HG02678 (cell line): ENCODE data around the gene TGM2.
"Not testable (repeated sequence)": the region's sequence is repeated elsewhere in the genome, so short reads cannot be mapped to it uniquely, and the experiment has no call there.

Source experiments
- ATAC-seq: cut with Tn5 transposase; IDR thresholded peaks from one replicate; pipeline ENCODE4 v1.9.1; 2021; ENCODE audit warnings: mild to moderate bottlenecking, moderate library complexity; ENCODE audit not compliant: unreplicated experiment

TGM2 gene

DNA sequence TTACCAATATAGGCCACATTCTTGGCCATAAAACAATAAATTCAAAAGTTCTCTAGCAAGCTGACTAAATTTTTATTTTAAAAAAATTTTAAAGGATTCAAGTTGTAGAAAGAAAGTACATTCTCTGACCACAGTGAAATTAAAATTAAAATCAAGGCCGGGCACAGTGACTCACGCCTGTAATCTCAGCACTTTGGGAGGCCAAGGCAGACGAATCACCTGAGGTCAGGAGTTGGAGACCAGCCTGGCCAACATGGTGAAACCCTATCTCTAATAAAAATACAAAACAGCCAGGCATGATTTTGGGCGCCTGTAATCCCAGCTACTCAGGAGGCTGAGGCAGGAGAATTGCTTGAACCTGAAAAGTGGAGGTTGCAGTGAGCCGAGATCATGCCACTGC is 62.9 kb downstream of the TGM2 start:
- ATAC-seq, result not testable (repeated sequence)

DNA sequence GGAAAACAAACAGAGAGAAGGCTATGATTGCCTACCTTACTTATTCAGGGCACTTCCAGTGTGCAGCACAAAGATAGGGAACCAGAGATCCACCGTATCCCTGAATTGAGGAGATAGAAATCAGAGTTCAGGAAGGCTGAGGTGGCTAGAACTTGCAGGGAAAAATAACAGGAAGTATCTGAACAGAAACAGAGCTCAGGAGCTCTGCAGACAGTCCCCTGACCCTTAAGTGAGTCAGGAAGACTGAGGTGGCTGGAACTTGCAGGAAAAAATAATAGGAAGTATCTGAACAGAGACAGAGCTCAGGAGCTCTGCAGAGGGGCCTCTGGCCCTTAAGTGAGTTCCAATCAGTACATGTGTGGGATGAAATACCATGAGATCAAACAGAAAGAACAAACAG is 66.1 kb downstream of the TGM2 start:
- ATAC-seq, result no peak

DNA sequence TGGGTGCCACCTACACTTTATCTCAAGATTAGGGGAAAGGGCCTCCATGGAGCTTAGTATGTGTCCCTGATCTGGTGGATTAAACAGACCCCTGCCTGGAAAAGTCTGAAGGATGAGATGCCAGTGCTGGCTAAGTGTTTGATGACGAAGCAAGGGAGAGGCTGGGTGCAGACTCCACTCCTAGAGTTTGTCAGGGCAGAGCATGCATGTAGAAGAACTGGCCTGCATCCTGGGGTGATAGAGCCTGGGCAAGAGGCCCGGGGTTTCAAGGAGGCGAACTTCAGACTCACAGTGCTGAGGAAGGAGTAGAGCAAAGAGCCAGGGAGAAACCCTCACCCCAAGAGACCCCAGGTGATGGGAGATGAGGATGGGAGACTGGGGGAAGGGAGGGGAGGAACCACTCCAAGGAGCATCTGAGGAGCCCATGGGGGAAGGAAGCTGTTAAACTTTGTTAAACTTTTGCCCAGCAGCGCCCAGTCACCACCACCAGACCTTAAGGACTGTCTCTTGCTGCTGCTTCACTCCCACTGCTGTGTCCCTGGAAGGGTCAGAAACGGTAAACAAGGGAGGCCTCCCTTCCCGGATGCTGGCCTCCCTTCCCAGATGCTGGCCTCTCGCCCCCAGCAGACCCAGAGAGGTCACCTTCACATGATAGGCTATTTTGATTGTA is 69.9 kb downstream of the TGM2 start:
- no peak for ATAC-seq

DNA sequence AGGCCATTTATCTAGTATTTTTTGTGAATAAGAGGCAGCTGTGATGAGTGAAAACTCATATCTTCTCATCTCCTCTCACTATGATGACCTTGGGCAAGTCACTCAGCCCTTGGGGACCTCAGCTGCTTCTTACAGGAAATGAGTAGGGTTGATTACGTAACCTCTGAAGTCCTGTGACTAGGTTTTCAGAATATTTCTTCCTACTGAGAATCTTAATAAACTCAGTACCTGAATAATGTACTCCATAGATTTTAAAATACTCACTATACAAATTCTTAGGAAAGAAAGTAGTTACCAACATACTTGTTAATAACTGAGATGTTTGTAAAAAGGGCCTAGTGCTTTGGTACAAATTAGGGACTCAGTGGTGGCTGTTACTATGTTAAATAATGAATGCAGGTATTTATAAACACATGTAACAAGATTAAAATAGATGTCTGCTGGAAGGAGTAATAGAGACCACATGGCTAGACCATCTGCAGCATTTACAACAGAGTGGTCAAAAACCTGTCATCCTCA is 70.6 kb downstream of the TGM2 start:
- peak; percentile 74 for ATAC-seq

DNA sequence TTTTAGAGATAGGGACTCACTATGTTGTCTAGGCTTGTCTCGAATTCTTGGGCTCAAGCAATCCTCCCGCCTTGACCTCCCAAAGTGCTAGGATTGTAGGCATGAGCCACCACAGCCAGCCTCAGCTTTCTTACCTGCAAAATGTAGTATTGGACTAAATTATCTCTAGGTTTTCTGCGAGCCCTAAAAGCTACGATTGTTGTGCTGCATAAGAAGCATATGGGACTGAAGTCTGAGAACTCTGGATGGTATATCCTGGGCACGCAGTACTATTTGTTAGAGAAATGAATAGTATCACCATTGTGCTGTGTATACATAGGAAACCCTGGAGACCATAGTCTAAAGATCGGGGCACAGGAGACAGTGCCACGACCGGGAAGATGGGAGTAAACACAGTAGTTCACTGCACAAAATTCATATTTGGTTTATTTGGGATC is 71.4 kb downstream of the TGM2 start:
- ATAC-seq, result no peak

DNA sequence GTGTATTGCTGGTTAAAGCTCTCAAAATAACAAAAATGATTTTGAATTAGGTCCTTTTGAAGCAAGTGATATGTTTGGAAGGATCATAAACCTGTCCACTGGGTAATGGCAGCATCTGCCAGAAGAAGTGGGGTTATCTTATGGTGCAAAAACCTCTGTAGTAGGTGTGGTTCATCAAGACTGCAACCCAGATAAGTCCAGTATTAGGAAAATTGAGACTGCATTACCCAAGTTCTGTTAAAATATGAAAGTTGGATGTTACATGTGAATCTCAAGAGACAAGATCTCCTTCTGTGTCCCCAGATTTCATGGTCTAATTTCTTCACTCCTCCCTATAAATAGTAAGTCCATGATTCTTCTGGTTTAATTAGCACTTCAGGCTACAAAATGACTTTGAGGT is 72.2 kb downstream of the TGM2 start:
- no peak for ATAC-seq

DNA sequence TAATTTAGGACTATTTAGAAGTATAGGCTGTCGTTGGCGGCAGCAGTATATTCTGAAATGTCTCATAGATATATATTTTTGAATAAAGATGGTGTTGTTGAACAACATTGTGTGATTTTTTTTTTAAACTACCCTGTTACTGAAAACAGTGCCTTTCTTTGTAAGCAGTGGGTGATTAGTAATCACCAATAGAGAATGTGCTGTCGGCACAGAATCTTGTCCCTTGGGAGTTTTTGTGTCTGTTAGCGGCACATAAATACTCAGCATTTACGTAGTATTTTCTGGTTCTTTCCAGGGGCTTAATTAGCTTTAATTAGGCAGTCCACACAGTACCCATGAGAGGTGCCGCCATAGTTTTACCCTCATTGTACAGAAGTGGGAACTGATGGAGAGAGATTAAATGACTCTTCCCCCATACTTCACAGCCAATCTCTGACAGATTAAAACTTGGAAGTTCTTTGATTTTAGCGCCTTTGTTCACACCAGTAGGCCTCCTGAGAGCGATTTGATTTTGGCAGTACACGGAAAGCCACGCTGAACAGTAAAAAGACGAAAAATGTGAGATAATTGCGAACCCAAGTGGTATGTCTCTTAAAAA is 72.7 kb downstream of the TGM2 start:
- no peak for ATAC-seq

DNA sequence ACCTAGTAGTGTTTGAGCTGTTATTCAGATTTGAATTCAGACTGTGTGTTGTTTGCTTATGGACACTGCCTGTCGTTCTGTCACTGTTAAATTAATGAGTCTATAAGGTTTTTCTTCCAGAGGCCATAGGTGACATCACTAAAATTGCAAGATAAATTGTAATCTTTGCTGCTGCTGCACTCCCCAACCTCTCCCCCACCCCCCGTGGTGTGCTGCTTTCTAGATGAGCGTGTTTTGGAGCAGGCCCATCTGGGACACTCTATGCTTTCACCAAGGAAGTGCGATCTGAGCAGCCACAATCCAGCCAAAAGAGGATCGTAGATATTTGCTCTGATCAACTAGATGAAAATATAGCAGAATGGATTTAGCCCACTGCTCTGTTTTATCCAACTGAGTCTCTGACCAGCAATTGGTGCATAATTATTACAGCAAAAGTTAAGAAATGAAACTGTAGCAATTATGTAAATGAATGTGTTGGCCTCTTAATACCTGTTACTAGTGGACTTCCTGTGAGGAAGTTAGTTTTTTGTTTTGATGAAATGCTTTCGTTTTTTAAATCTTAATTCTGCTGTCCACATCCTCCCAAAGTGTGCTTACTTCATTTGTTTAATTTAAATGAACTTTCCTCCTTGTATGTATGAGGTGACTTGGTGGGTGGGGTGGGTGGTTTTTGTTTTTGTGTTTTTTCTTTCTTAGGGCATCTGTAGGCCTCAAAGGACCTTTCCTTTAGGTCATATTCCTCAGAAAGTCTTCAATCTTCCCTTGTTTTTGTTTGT is 73.4 kb downstream of the TGM2 start:
- peak; percentile 48 for ATAC-seq

DNA sequence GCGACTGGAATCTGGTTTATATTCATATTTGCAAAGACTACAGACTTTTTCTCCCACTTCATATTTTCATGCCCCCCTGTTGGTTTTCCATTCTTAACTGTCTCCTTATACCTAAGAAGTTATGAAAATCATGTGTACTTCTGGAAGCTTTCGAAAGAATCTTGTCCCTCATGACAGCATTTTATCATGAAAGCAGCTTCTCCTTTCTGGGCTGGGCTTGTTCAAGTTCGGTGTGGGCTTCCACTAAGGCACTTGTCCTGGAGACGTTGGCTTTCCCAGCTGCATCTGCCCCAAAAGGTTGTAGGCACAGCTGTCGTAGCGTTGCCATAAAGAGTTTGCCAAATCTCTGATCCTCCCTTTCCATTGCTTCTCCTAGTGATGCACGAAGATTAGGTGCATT is 75.0 kb downstream of the TGM2 start:
- no peak for ATAC-seq

DNA sequence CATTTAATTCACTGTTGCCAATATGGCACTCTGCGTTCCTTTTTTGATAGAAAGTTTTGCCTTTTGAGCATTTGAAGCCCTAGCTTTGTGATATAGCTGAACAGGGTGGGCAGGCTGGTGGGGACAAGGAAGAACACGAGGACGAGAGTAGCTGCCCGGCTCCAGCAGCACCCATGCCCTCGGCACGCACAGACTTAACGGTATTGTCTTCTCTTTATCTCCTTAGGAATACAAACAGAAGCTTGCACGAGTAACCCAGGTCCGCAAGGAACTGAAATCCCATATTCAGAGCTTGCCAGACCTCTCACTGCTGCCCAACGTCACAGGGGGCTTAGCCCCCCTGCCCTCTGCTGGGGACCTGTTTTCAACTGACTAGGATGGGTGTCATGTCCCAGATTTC is 75.6 kb downstream of the TGM2 start:
- ATAC-seq, result no peak

DNA sequence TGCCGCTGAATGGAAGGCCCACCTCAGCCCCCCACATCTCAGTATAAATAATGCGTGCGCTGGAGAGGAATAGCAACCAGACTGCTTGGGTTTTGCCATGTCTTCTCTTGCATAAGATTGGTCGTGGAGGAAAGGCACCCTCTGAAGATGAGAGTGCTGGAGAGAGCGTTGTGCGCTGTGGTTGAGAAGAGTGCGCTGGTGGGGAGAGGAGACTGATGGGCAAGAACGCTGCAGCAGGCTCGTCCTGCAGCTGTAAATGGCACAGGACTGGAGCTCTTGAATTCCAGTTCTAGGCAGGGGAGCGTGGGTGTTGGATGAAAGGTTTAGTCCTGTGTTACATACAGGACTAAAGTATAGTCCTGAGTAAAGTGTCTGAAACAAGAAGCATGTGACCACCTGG is 80.0 kb downstream of the TGM2 start:
- ATAC-seq, result no peak

DNA sequence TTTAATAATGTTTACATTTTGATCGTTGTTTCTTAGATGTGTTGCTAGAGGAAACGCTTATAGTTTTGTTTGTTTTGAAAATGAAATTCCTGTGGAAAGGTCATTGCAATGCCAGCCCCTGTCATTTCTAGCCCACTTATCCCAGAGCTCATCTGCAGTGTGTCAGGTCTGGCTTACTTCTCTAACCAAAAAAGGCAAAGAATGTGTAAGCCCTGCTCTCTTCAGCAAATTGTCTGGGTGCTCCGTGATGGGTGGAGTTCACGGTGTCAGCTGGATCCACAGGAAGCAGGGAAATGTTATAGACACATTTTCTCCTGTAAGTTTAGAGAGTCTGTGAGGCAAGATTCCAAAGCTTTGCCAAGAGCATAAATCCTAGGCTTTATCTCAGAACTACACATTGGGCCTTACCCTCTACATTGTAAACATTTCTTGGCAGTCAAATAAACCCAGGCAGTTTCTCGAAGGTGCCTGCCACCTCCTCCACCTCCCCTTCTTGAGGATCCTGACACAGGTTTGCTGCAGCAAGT is 80.6 kb downstream of the TGM2 start:
- no peak for ATAC-seq

DNA sequence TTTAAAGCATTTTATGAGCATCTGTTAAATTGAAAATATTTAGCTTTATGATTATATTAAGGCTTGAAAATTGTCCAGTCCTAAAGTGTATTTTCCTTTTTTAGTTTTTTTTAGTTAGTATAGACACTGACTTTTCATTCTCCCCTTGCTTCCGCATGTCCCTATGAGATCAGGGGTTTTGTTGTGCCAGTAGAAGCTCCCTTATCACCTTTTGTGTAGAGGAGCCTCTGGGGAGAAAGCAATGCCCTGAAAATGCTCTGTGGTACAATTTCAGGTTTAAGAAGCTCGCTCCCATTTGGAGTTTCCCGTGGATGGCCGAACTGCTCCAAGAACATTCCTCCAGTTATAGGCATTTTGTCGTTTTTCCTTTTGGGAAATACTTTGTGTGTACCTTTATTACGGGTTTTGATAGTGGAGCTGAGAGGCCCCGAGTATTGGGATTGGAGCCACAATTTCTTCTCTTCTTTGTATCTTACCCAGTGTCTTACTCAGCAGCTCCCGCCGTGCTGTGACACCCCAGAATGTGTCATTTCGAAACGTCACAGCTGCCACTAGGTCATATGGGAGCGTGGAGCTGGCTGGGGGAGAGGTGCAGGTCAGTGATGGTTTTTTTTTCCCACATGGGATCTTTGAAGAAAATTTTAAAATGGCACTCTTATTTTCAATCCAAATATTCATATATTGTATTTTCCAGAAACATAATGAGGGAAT is 81.6 kb downstream of the TGM2 start:
- ATAC-seq, result no peak

DNA sequence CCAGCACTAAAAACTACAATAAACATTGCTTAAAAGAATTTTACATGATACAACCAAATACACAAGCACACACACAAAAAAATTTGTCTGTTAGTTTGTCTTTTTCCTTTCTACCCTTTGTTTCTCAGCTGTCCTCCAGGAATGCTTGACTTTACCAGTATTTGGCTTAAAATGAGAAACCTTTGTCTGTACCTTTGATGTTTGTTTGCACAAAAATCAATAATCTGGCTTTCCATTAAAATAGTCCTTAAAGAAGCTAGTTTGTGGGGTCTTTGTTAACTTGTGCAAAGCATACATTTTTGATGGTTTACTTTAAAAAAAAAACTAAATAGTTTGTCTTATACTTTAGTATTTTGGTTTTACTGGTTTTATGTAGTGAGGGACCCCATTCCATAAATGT is 82.2 kb downstream of the TGM2 start:
- no peak for ATAC-seq

DNA sequence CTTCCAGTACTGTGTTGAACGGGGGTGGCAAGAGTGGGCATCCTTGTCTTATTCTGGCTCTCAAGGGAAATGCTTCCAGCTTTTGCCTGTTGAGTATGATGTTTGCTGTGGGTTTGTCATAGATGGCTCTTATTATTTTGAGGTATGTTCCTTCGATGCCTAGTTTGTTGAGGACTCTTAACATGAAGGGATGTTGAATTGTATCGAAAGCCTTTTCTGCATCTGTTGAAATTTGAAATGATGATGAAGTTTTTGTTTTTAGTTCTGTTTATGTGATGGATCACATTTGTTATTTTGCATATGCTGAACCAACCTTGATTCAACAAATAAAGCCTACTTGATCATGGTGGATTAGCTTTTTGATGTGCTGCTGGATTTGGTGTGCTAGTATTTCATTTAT is 83.5 kb downstream of the TGM2 start:
- ATAC-seq, result no peak

DNA sequence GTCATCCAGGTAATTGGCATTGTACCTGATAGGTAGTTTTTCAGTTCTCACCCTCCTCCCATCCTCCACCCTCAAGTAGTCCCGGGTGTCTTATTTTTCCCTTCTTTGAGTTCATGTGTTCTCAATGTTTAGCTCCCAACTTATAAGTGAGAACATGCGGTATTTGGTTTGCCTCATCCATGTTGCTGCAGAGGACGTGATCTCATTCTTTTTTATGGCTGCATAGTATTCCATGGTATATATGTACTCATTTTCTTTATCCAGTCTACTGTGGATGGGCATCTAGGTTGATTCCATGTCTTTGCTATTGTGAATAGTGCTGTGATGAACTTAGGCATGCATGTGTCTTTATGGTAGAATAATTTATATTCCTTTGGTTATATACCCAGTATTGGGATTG is 85.7 kb downstream of the TGM2 start:
- no peak for ATAC-seq

DNA sequence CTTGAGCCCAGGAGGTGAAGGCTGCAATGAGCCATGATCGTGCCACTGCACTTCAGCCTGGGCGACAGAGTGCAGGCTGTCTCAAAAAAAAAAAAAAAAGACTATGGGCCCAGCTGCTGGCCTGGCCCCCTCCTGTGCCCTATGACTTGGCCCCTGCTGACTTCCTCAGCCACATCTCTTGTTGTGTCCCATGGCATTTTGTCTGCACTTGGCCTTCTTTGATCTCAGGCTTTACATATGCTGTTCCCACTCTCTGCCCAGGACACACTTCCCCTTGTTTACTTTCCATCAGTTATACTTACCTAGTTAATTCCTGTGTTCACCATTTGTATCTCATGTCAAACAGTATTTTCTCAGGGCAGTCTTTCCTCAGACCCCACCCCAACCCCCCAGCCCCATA is 87.0 kb downstream of the TGM2 start:
- no peak for ATAC-seq
